Neural progenitor cell (in vitro differentiated cells): Measurements from ENCODE around the gene MAN2C1.

Experiments used
- CTCF ChIP-seq: fragments of 200-600 bp; sonication (generic); IDR thresholded peaks from 2 replicates; pipeline ENCODE4 v1.5.1; 2017; ENCODE audit warnings: antibody characterized with exemption, mild to moderate bottlenecking
- EZH2 ChIP-seq: fragments of 200-600 bp; sonication (generic); IDR thresholded peaks from 2 replicates; pipeline ENCODE4 v1.6.1; 2017; ENCODE audit warnings: antibody characterized with exemption, mild to moderate bottlenecking, moderate library complexity

- TF ChIP-seq CTCF (no peak), EZH2 (no peak)
Measured at GRCh38 chr15:75358771-75359536, 9.5 kb downstream of the MAN2C1 start.
